WI38 (cell line): ENCODE measurements around the gene LY6G5C.

Experiments used
- H3K4me3 ChIP-seq: 2 replicates; pipeline ENCODE4 v1.5.1; 2011; ENCODE audit warnings: low read depth, mild to moderate bottlenecking, control low read depth, low read length
- TF ChIP-seq, protein P1 (sequence below): IDR thresholded peaks from 2 replicates; pipeline ENCODE4 v1.5.1; 2012; ENCODE audit warnings: low read depth, mild to moderate bottlenecking, control low read depth, low read length

The LY6G5C gene

GRCh38 chr6:31702819-31703716 lies 22.2 kb upstream of the LY6G5C start, which contains the start of gene ABHD16A:
Gene ABHD16A, minus strand, starts transcription at chr6:31703324. Its CDS starts 43 bp downstream, at chr6:31703281.
- TF ChIP-seq, protein P1, sequence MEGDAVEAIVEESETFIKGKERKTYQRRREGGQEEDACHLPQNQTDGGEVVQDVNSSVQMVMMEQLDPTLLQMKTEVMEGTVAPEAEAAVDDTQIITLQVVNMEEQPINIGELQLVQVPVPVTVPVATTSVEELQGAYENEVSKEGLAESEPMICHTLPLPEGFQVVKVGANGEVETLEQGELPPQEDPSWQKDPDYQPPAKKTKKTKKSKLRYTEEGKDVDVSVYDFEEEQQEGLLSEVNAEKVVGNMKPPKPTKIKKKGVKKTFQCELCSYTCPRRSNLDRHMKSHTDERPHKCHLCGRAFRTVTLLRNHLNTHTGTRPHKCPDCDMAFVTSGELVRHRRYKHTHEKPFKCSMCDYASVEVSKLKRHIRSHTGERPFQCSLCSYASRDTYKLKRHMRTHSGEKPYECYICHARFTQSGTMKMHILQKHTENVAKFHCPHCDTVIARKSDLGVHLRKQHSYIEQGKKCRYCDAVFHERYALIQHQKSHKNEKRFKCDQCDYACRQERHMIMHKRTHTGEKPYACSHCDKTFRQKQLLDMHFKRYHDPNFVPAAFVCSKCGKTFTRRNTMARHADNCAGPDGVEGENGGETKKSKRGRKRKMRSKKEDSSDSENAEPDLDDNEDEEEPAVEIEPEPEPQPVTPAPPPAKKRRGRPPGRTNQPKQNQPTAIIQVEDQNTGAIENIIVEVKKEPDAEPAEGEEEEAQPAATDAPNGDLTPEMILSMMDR, result no peak
- H3K4me3 ChIP-seq, result peak within 1 kb of the TSS; percentile 91

DNA sequence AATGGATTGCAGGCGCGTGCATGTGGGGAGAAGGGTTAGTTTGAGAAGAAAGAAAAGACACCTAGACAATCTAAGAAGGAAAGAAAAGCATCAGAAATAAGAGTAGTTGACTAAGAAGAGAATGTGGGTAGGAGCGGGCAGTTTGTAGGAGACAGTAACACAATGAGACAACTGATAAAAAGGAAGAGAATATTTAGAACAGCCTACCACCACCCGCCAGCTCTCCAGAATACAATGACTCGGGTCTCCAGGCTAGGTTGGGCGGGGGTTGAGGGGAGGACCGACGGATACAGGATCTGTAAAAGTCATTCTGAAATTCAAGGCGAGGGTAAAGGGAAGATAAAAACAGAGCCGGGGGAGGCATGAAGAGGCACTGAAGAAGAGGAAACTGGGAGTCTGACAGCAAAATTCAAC lies 21.5 kb upstream of the LY6G5C start:
- H3K4me3 ChIP-seq, result peak overlapping the region; percentile 91
- TF ChIP-seq, protein P1, result no peak

DNA sequence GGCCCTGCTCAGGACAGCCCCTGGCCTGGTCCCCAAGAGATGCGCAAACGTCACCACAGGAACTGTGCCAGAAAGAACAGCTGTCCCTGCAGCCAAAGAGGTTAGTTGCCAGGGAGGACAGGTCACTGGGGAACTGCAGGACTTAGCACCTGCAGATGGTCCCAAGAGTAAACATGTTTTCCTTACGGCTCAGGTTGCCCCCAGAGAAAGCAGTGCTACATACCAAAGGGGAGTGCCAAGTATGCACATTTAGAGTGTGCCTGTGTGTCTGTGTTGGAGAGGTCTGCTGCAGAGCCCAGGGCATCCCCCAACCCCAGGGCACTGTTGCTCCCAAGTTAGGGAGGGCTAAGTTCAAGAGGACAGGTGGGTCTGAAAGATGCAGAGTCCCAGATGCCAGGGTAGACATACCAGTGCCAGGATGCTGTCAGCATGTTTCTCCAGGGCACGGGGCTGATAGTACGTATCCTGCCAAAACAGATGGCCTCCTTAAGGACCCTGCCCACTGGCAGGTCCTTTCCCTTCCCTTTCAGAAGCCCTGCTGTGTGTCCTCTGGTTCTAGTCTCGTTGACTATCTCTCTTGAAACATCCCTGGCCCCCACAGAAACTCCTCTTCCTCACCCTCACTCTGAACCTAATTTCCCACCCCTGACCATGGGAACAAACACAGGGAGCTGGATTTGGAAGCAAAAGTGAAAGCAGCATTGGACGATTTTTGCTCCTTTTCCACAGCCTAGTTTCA lies 21.0 kb upstream of the LY6G5C start:
- TF ChIP-seq, protein P1, result no peak
- H3K4me3 ChIP-seq, result peak overlapping the region; percentile 91

GRCh38 chr6:31700740-31701401 lies 20.0 kb upstream of the LY6G5C start:
- no peak overlapping the region for H3K4me3 ChIP-seq
- TF ChIP-seq, protein P1, result no peak

DNA sequence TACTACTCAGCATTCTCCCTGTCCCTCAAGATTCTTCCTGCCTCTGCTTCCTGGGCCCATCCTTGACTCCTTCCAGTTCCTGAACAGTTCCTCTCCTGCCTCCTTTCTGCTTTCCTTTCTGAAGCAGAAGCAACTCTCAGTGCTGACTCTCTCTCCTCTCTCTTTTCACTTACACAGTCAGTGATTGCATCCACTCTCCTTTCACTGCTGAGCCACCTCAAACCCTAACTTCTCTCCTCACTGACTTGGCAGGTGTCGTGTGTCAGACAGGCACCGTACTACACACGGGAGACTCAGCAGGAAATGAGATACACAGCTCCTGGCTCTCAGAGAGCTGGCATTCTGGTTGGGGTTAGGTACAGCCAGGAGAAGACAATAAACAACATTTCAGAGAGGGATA lies 16.7 kb upstream of the LY6G5C start:
- TF ChIP-seq, protein P1, result no peak
- no peak overlapping the region for H3K4me3 ChIP-seq

GRCh38 chr6:31693535-31693934 lies 12.7 kb upstream of the LY6G5C start:
- H3K4me3 ChIP-seq, result no peak overlapping the region
- TF ChIP-seq, protein P1, result no peak
